Mucosa of descending colon (tissue), 3 donors: ENCODE results near the gene PLEKHA8. TPM values are rescaled to one million over a fixed set of nuclear protein-coding genes. Genes with fewer than 3 reads are reported as not detected.
A peak's percentile ranks its signal among the peaks of the same experiment; 100 is the strongest.

Experiments
- ATAC-seq: fragments of 200-7000 bp; cut with Tn5 transposase; one replicate; pipeline ENCODE4 v1.9.1; 2020; ENCODE audit warnings: mild to moderate bottlenecking, moderate library complexity
- DNase-seq, 3 donors: peaks; one replicate each; pipeline ENCODE4 v3.0.0-alpha.2; 2020
- H3K36me3 ChIP-seq: fragments of 200-600 bp; one replicate; pipeline ENCODE4 v1.8.0; 2021; ENCODE audit warnings: low read depth, mild to moderate bottlenecking
- H3K4me1 ChIP-seq: fragments of 200-600 bp; one replicate; pipeline ENCODE4 v1.8.0; 2021; ENCODE audit warnings: low read depth, mild to moderate bottlenecking
- H3K4me3 ChIP-seq: fragments of 200-600 bp; one replicate; pipeline ENCODE4 v1.8.0; 2021; ENCODE audit warnings: mild to moderate bottlenecking
- H3K9me3 ChIP-seq: fragments of 200-600 bp; one replicate; pipeline ENCODE4 v1.8.0; 2021; ENCODE audit warnings: mild to moderate bottlenecking
- CTCF ChIP-seq: fragments of 200-600 bp; IDR thresholded peaks from one replicate; pipeline ENCODE4 v1.8.0; 2022; ENCODE audit warnings: antibody characterized with exemption, mild to moderate bottlenecking
- intact Hi-C, 2 donors: fragments of 100-400 bp; cut with DNase I in 1 of 2; cut with micrococcal nuclease in 1 of 2; formaldehyde crosslinking; loops; one replicate each; pipeline versions ENCODE4 v1.11.0 to v1.11.1; 2022; cut with DNase I, micrococcal nuclease
- total RNA-seq, 3 donors: library from RNA; stranded (reverse); fragmentation: NEBNext Ultra II Directional in 2 of 3; extraction: Animal tissue kit (Norgen Biotek cat#: 25700) in 2 of 3; gene quantifications; one replicate each; pipeline versions ENCODE4 v1.2.1 to v1.2.4, GENCODE V29; 2021 to 2023
- donor health status: DM: no; HTN: no; CAD: no; lungs with moderate emphysema.
- donor health status: DM: no; HTN: no; CAD: no.
- donor health status: DM: no; HTN: yes; CAD: no.

PLEKHA8 gene
- total RNA-seq, 3 donors from 2014 or later, result 11.7 to 13.0 (median 12.5) TPM

- TF ChIP-seq CTCF, result no peak
- ATAC-seq (no peak), DNase-seq (no peak)
- Histone ChIP-seq H3K36me3 (no peaks in the 10 kb centered on the region), H3K4me3 (no peak overlapping the region), H3K4me1 (peaks cover 14% of the 10 kb centered on the region), H3K9me3 (no peaks in the 10 kb centered on the region)
- intact Hi-C loops, result loop anchor here (10.0 kb wide), 3 partner anchors 113 to 253 kb away; no protein-coding TSS in a partner anchor
Measured at GRCh38 chr7:30162133-30162532, 133.9 kb downstream of the PLEKHA8 start.

- ATAC-seq (no peak), DNase-seq (no peak)
- intact Hi-C loops, result loop anchor here (10.0 kb wide), 3 partner anchors 112 to 252 kb away; no protein-coding TSS in a partner anchor
- Histone ChIP-seq H3K4me3 (no peak overlapping the region), H3K9me3 (no peaks in the 10 kb centered on the region), H3K36me3 (no peaks in the 10 kb centered on the region), H3K4me1 (peaks cover 14% of the 10 kb centered on the region)
- TF ChIP-seq CTCF, result no peak
Measured at GRCh38 chr7:30162622-30163124, 134.5 kb downstream of the PLEKHA8 start.

- intact Hi-C loops, result loop anchor here (10.0 kb wide), 3 partner anchors 111 to 251 kb away; no protein-coding TSS in a partner anchor
- H3K4me3 ChIP-seq, result no peak overlapping the region
- TF ChIP-seq CTCF, result no peak
- ATAC-seq (no peak), DNase-seq (peak in 1 of 3 donors; percentile 41)
- H3K9me3 ChIP-seq, result no peaks in the 10 kb centered on the region
- no peaks in the 10 kb centered on the region for H3K36me3 ChIP-seq
- H3K4me1 ChIP-seq, result peaks cover 14% of the 10 kb centered on the region
Measured at GRCh38 chr7:30163231-30163894, 135.2 kb downstream of the PLEKHA8 start.

GRCh38 chr7:30164567-30164966, 136.4 kb downstream of the PLEKHA8 start:
- peak; percentile 62 for ATAC-seq
- H3K4me3 ChIP-seq, result no peak overlapping the region
- H3K9me3 ChIP-seq, result no peaks in the 10 kb centered on the region
- no peak for DNase-seq
- no peaks in the 10 kb centered on the region for H3K36me3 ChIP-seq
- intact Hi-C loops, result loop anchor here (10.0 kb wide), 3 partner anchors 110 to 250 kb away; no protein-coding TSS in a partner anchor
- no peak for TF ChIP-seq CTCF
- H3K4me1 ChIP-seq, result peaks cover 14% of the 10 kb centered on the region

GRCh38 chr7:30165590-30165989, 137.4 kb downstream of the PLEKHA8 start:
- Histone ChIP-seq H3K9me3 (no peaks in the 10 kb centered on the region), H3K4me3 (no peak overlapping the region), H3K36me3 (no peaks in the 10 kb centered on the region), H3K4me1 (peaks cover 14% of the 10 kb centered on the region)
- DNase-seq, result no peak
- no peak for TF ChIP-seq CTCF
- intact Hi-C loops, result loop anchor here (10.0 kb wide), 3 partner anchors 109 to 249 kb away; no protein-coding TSS in a partner anchor
- ATAC-seq, result peak; percentile 48
